Measurements from ENCODE around the gene RNASEH2A.
A peak's percentile ranks its signal among the peaks of the same experiment; 100 is the strongest.

The RNASEH2A gene

DNA sequence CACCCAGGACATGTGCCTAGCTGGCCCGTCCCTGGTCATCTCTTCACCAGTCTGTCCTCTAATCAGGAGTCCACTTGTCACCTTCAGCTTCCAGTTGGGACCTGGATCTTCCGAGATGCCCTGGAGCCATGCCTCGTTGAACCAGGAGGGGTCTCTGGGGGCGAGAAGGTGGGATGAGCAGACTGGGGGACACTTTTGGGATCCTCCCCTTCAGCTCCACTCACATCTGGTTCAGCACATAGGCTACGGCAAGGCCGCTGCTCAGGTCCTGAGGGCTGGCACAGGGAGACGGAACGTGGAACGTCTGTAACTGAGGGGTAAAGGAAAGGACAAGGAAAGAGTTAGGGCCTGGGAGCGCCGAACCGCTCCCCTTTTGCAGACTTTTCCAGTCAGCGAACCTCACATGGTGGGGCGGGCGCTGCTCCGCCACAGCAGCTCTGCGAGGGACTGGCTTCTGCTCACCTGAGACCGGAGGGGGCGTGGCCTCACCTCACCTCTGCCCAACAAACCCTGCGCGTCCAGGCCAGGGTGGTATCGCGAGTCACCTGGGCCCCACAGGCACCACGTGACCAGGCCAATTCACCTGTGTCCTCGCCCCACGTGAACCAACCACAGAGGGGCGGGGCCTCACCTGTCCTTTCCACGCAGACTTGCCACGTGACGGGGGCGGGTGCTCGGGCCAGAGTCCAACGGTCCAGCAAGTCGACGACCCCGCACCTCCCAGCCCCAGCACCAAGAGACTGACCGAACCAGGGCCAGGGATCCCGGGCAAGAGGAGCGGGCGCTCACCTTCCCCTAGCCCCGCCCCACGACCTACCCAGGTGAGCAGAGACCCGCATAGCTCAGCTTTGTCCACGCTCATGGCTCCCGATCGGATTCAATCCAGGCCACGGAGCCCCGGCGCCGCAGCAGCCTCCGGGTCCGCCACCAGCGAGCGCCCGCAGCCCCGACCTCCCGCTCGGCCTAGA is 31.5 kb upstream of the RNASEH2A start, which contains the start of gene HOOK2:
HOOK2 (minus strand) TSS at position 965 of the 968 bp plus-strand sequence; CDS start at position 862, 103 bp downstream.
- Histone ChIP-seq H3F3A (ENCODE audit: insufficient read depth, low read length) (peaks cover 7% of the 10 kb centered on the region; the same call in 1 of the 2 replicates), H3K9ac (ENCODE audit: low read length) (peak within 1 kb of the TSS; percentile 61), H3K36me3 (ENCODE audit: insufficient read depth, low read length) (no peaks in the 10 kb centered on the region), H3K27ac (ENCODE audit: low read depth, low read length, poor library complexity, severe bottlenecking) (peak within 1 kb of the TSS; percentile 18), H3K4me2 (ENCODE audit: low read length) (peak within 1 kb of the TSS; percentile 77), H3K4me1 (ENCODE audit: insufficient read depth, low read length, severe bottlenecking) (peaks cover 34% of the 10 kb centered on the region), H3K9me2 (ENCODE audit: low read depth, low read length) (no peaks in the 10 kb centered on the region), H2AFZ (ENCODE audit: low read length) (no peak within 1 kb of the TSS), H3K27me3 (ENCODE audit: insufficient read depth, low read length) (no peaks in the 10 kb centered on the region), H3K9me3 (ENCODE audit: low read length) (no peaks in the 10 kb centered on the region), H3K79me2 (ENCODE audit: insufficient read depth, low read length) (no peaks in the 10 kb centered on the region), H4K20me1 (ENCODE audit: insufficient read depth, low read length) (no peaks in the 10 kb centered on the region), H3K4me3 (ENCODE audit: low read depth, low read length, poor library complexity, severe bottlenecking) (peak within 1 kb of the TSS; percentile 63)
- no peak for TF ChIP-seq EZH2 (IDR thresholded peaks at IDR 0.05; ENCODE audit: borderline replicate concordance, low read length)
- TF ChIP-seq, protein P1, sequence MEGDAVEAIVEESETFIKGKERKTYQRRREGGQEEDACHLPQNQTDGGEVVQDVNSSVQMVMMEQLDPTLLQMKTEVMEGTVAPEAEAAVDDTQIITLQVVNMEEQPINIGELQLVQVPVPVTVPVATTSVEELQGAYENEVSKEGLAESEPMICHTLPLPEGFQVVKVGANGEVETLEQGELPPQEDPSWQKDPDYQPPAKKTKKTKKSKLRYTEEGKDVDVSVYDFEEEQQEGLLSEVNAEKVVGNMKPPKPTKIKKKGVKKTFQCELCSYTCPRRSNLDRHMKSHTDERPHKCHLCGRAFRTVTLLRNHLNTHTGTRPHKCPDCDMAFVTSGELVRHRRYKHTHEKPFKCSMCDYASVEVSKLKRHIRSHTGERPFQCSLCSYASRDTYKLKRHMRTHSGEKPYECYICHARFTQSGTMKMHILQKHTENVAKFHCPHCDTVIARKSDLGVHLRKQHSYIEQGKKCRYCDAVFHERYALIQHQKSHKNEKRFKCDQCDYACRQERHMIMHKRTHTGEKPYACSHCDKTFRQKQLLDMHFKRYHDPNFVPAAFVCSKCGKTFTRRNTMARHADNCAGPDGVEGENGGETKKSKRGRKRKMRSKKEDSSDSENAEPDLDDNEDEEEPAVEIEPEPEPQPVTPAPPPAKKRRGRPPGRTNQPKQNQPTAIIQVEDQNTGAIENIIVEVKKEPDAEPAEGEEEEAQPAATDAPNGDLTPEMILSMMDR (IDR thresholded peaks at IDR 0.05; ENCODE audit: low read length), result no peak

DNA sequence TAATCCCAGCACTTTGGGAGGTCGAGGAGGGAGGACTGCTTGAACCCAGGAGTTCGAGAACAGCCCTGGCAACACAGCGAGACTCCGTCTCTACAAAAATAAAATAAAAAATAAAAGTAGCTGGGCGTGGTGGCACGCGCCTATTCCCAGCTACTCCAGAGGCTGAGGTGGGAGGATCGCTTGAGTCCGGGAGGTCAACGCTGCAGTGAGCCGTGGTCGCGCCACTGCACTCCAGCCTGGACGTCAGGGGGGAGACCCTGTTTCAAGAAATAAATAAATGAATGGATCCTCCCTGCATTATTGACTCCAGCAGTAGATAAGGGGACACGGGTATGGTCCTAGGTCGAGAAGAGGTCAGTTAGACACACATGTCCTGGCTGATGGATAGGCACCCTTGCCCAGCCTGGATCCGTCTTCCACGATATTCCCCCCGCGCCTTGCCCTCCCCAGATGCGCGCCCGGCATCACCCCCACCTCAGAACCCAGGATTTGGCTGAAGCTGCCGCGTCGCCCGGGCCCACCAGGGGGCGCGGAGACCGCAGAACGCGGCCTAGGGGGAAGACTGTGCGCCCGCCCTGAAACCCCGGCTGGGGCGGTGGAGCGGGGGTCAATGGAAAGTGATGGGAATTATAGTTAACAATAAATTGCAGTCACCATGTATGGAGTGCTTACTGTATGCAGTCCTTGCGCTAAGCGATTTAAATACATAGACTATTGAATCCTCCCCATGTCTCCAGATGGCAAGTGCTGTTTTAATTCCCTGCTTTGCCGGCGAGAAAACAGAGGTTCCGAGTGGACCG is 29.0 kb upstream of the RNASEH2A start:
- H3K9me3 ChIP-seq (ENCODE audit: low read length), result no peaks in the 10 kb centered on the region
- H2AFZ ChIP-seq (ENCODE audit: low read length), result no peak overlapping the region
- peak overlapping the region; percentile 61 for H3K4me3 ChIP-seq (ENCODE audit: low read depth, low read length, poor library complexity, severe bottlenecking)
- no peaks in the 10 kb centered on the region for H3K79me2 ChIP-seq (ENCODE audit: insufficient read depth, low read length)
- TF ChIP-seq, protein P1 (IDR thresholded peaks at IDR 0.05; ENCODE audit: low read length), result peak; percentile 96
- TF ChIP-seq EZH2 (IDR thresholded peaks at IDR 0.05; ENCODE audit: borderline replicate concordance, low read length), result no peak
- H3K4me1 ChIP-seq (ENCODE audit: insufficient read depth, low read length, severe bottlenecking), result peaks cover 39% of the 10 kb centered on the region
- H3K9me2 ChIP-seq (ENCODE audit: low read depth, low read length), result no peaks in the 10 kb centered on the region
- H3K27ac ChIP-seq (ENCODE audit: low read depth, low read length, poor library complexity, severe bottlenecking), result no peak overlapping the region
- peak overlapping the region; percentile 63 for H3K9ac ChIP-seq (ENCODE audit: low read length)
- H3K4me2 ChIP-seq (ENCODE audit: low read length), result peak overlapping the region; percentile 80
- H4K20me1 ChIP-seq (ENCODE audit: insufficient read depth, low read length), result no peaks in the 10 kb centered on the region
- H3K36me3 ChIP-seq (ENCODE audit: insufficient read depth, low read length), result no peaks in the 10 kb centered on the region
- H3K27me3 ChIP-seq (ENCODE audit: insufficient read depth, low read length), result no peaks in the 10 kb centered on the region
- H3F3A ChIP-seq (ENCODE audit: insufficient read depth, low read length), result peaks cover 7% of the 10 kb centered on the region; the same call in 1 of the 2 replicates

DNA sequence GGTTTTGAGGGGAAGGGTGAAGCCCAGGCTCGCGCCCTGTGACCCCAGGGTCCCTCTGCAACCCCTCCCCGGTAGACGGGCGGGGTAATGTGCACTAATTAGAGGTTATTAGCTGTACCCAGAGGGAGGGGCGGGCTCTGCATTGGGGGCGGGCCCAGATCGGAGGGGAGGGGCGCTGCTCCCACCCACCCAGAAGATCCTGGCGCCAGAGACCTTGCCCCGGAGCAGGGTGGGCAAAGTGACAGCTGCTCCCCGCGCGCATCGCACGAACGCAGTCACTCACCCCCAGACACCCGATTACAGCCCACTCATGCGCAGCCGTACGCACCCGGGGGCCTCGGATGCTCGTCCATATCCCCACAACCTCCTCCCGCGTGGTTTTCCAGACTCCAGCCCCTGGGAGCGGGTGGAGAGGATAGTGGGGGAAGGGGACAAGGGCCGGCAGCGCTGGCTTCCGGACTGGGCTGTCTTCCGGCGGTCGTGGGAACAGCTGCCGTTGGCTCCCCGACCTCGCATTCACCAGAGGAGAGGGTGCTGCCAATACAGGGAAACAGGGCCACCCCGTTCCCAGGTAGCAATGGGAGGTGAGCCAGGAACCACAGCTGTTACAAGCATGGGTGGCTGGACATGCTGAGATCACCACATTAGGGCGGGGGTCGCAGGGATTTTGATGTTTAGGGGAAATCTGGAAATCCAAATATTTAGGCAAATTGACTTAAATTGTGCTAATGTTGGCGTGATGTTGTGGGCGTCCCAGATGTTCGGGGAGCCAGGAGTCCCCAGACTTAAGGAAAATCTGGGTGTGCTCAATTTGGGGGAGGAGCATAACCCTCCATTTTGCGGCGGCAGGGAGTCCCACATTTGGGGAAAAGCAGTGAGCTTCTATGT is 28.1 kb upstream of the RNASEH2A start:
- H3K27ac ChIP-seq (ENCODE audit: low read depth, low read length, poor library complexity, severe bottlenecking), result peak overlapping the region; percentile 25
- peaks cover 47% of the 10 kb centered on the region for H3K4me1 ChIP-seq (ENCODE audit: insufficient read depth, low read length, severe bottlenecking)
- TF ChIP-seq EZH2 (IDR thresholded peaks at IDR 0.05; ENCODE audit: borderline replicate concordance, low read length), result no peak
- TF ChIP-seq, protein P1 (IDR thresholded peaks at IDR 0.05; ENCODE audit: low read length), result no peak
- H3K36me3 ChIP-seq (ENCODE audit: insufficient read depth, low read length), result no peaks in the 10 kb centered on the region
- H3K9me2 ChIP-seq (ENCODE audit: low read depth, low read length), result no peaks in the 10 kb centered on the region
- H3K79me2 ChIP-seq (ENCODE audit: insufficient read depth, low read length), result no peaks in the 10 kb centered on the region
- no peak overlapping the region for H2AFZ ChIP-seq (ENCODE audit: low read length)
- peak overlapping the region; percentile 63 for H3K9ac ChIP-seq (ENCODE audit: low read length)
- H3K9me3 ChIP-seq (ENCODE audit: low read length), result no peaks in the 10 kb centered on the region
- peak overlapping the region; percentile 61 for H3K4me3 ChIP-seq (ENCODE audit: low read depth, low read length, poor library complexity, severe bottlenecking)
- no peaks in the 10 kb centered on the region for H3K27me3 ChIP-seq (ENCODE audit: insufficient read depth, low read length)
- peaks cover 7% of the 10 kb centered on the region; the same call in 1 of the 2 replicates for H3F3A ChIP-seq (ENCODE audit: insufficient read depth, low read length)
- peak overlapping the region; percentile 80 for H3K4me2 ChIP-seq (ENCODE audit: low read length)
- H4K20me1 ChIP-seq (ENCODE audit: insufficient read depth, low read length), result no peaks in the 10 kb centered on the region

All from OCI-LY1 (cell line).